Right lobe of liver (tissue), 6 donors: Measurements from ENCODE around the gene WTIP. TPM values are rescaled to one million over a fixed set of nuclear protein-coding genes. Genes with fewer than 3 reads are reported as not detected.

Experiments used
- ATAC-seq, 4 donors: fragments of 200-7000 bp; cut with Tn5 transposase; one replicate each; pipeline ENCODE4 v1.9.1; 2020; ENCODE audit warnings: mild to moderate bottlenecking in 4 of 4, moderate library complexity in 4 of 4
- DNase-seq, 3 donors: peaks; one replicate each; pipeline ENCODE4 v3.0.0-alpha.2; 2020
- H3K27ac ChIP-seq, 3 donors: fragments of 200-600 bp; one replicate each; pipeline ENCODE4 v1.8.0; 2022
- H3K27me3 ChIP-seq, 2 donors: fragments of 200-600 bp; one replicate each; pipeline ENCODE4 v1.8.0; 2022
- H3K36me3 ChIP-seq, 4 donors: fragments of 200-600 bp; sonication (generic) in 1 of 4; one replicate each; pipeline versions ENCODE4 v1.5.1 to v1.8.0; 2017 to 2022; ENCODE audit warnings: control low read depth in 1 of 4
- H3K4me1 ChIP-seq, 4 donors: fragments of 200-600 bp; sonication (generic) in 1 of 4; one replicate each; pipeline versions ENCODE4 v1.5.1 to v1.8.0; 2017 to 2022; ENCODE audit warnings: control low read depth in 1 of 4
- H3K4me3 ChIP-seq, 3 donors: fragments of 200-600 bp; one replicate each; pipeline ENCODE4 v1.8.0; 2022
- H3K9me3 ChIP-seq, 4 donors: fragments of 200-600 bp; sonication (generic) in 1 of 4; one replicate each; pipeline versions ENCODE4 v1.5.1 to v1.8.0; 2017 to 2022; ENCODE audit warnings: control low read depth in 1 of 4
- CTCF ChIP-seq, 4 donors: fragments of 200-600 bp in 3 of 4; fragments of 450-650 bp in 1 of 4; IDR thresholded peaks; one replicate each; pipeline versions ENCODE4 v1.5.1 to v1.8.0; 2016 to 2022; ENCODE audit warnings: antibody characterized with exemption in 4 of 4, mild to moderate bottlenecking in 2 of 4
- POLR2A ChIP-seq: fragments of 450-650 bp; IDR thresholded peaks from one replicate; pipeline ENCODE4 v1.6.1; 2017; ENCODE audit warnings: antibody characterized with exemption, mild to moderate bottlenecking
- WGBS: methylation state at CpG from one replicate; pipeline ENCODE4 v1.1.6; 2018; ENCODE audit warnings: low coverage, low lambda C conversion rate; ENCODE audit not compliant: insufficient coverage; ENCODE audit errors: missing lambda C conversion rate; 5-methylcytosine and 5-hydroxymethylcytosine counted together
- intact Hi-C, 2 donors: fragments of 100-400 bp; cut with DNase I; formaldehyde crosslinking; loops; one replicate each; pipeline versions ENCODE4 v1.11.2 to v1.14.1; 2022
- total RNA-seq, 6 experiments: library from RNA; depleted of rRNA in 2 of 6; stranded (reverse); fragments of >200 nt in 2 of 6; fragmentation: NEBNext Ultra II Directional in 3 of 6; extraction: Animal tissue kit (Norgen Biotek cat#: 25700) in 3 of 6; gene quantifications; one replicate each; pipeline versions ENCODE4 v1.1.0 to v1.2.4, GENCODE V29; 2016 to 2023
- donor health status: DM: no; HTN: yes; CAD: no.
- donor health status: DM: no; HTN: no; CAD: no.
- donor health status: DM: no; HTN: no; CAD: no.
- donor health status: DM: no; HTN: yes; CAD: no.
- donor health status: DM: no; HTN: yes; CAD: no.

WTIP gene
- total RNA-seq, 6 experiments from 2014 or later: 0.19 to 1.8 (median 1.3) TPM

GRCh38 chr19:34504809-34505291, 23.3 kb downstream of the WTIP start:
- intact Hi-C loops: loop anchor here in 1 of 2 donors (10.0 kb wide), 1 partner anchor 210 kb away; no protein-coding TSS in a partner anchor
- Histone ChIP-seq H3K36me3 (no peaks in the 10 kb centered on the region), H3K27me3 (no peaks in the 10 kb centered on the region), H3K4me1 (no peaks in the 10 kb centered on the region), H3K4me3 (no peak overlapping the region), H3K27ac (no peak overlapping the region), H3K9me3 (no peaks in the 10 kb centered on the region)
- ATAC-seq: no peak
- peak in 1 of 3 donors; percentile 38 for DNase-seq
- WGBS: 51% methylated on average over 3 of the region's 9 CpGs
- no peak for TF ChIP-seq CTCF (IDR thresholded peaks at IDR 0.05)
- TF ChIP-seq POLR2A: no peak

- intact Hi-C loops: loop anchor here in 1 of 2 donors (10.0 kb wide), 1 partner anchor 209 kb away; no protein-coding TSS in a partner anchor
- no CpG with 5 or more reads among the region's 14 CpGs for WGBS
- no peak overlapping the region for H3K4me3 ChIP-seq
- H3K27me3 ChIP-seq: no peaks in the 10 kb centered on the region
- no peaks in the 10 kb centered on the region for H3K9me3 ChIP-seq
- DNase-seq (peak in 1 of 3 donors; percentile 43), ATAC-seq (no peak)
- no peaks in the 10 kb centered on the region for H3K4me1 ChIP-seq
- H3K36me3 ChIP-seq: no peaks in the 10 kb centered on the region
- no peak overlapping the region for H3K27ac ChIP-seq
- TF ChIP-seq POLR2A: no peak
- no peak for TF ChIP-seq CTCF (IDR thresholded peaks at IDR 0.05)
These were observed 23.9 kb downstream of the WTIP start for GRCh38 chr19:34505321-34506025.

- Histone ChIP-seq H3K4me3 (no peak overlapping the region), H3K9me3 (no peaks in the 10 kb centered on the region), H3K27ac (no peak overlapping the region), H3K36me3 (no peaks in the 10 kb centered on the region), H3K27me3 (no peaks in the 10 kb centered on the region), H3K4me1 (no peaks in the 10 kb centered on the region)
- ATAC-seq (no peak), DNase-seq (no peak)
- no peak for TF ChIP-seq CTCF (IDR thresholded peaks at IDR 0.05)
- TF ChIP-seq POLR2A: no peak
- WGBS: 83% methylated on average over 5 of the region's 8 CpGs
- intact Hi-C loops: loop anchor here in 1 of 2 donors (10.0 kb wide), 1 partner anchor 209 kb away; no protein-coding TSS in a partner anchor
These were observed 24.4 kb downstream of the WTIP start for GRCh38 chr19:34506026-34506370.

- WGBS: 60% methylated on average over 1 of the region's 4 CpGs
- intact Hi-C loops: loop anchor here in 1 of 2 donors (10.0 kb wide), 1 partner anchor 207 kb away; no protein-coding TSS in a partner anchor
- no peak overlapping the region for H3K4me3 ChIP-seq
- H3K27ac ChIP-seq: no peak overlapping the region
- H3K9me3 ChIP-seq: no peaks in the 10 kb centered on the region
- H3K36me3 ChIP-seq: no peaks in the 10 kb centered on the region
- TF ChIP-seq POLR2A: no peak
- no peak for TF ChIP-seq CTCF (IDR thresholded peaks at IDR 0.05)
- no peak for DNase-seq
- ATAC-seq: no peak
- no peaks in the 10 kb centered on the region for H3K4me1 ChIP-seq
- H3K27me3 ChIP-seq: no peaks in the 10 kb centered on the region
These were observed 26.0 kb downstream of the WTIP start for GRCh38 chr19:34507414-34508067.
